Smooth muscle cell of the brain vasculature (primary cell): ENCODE measurements around the gene ASCL2.
"Not testable (repeated sequence)": the region's sequence is repeated elsewhere in the genome, so short reads cannot be mapped to it uniquely, and the experiment has no call there.

Source experiments
- DNase-seq: peaks from one replicate; pipeline ENCODE4 v3.0.0-alpha.2; 2012; ENCODE audit warnings: low read depth, low spot score

ASCL2 gene

GRCh38 chr11:2298131-2298794, 27.9 kb upstream of the ASCL2 start:
- DNase-seq, result no peak

DNA sequence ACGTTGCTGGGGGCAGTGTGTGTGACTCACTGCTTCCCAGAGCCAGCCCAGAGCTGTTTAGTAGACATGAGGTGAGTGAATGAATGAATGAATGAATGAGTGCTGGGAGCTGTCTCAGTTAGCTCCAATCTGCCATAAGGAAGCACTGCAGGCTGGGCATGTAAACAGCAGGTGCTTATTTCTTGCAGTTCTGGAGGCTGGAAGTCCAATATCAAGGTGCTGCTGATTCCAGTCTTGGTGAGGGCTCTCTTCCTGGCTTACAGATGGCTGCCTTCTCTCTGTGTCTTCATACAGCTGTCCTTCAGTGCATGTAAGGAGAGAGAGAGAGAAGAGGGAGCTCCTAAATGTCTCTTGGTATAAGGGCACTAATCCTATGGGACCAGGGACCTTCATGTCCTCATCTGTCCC, 27.2 kb upstream of the ASCL2 start:
- DNase-seq, result no peak

DNA sequence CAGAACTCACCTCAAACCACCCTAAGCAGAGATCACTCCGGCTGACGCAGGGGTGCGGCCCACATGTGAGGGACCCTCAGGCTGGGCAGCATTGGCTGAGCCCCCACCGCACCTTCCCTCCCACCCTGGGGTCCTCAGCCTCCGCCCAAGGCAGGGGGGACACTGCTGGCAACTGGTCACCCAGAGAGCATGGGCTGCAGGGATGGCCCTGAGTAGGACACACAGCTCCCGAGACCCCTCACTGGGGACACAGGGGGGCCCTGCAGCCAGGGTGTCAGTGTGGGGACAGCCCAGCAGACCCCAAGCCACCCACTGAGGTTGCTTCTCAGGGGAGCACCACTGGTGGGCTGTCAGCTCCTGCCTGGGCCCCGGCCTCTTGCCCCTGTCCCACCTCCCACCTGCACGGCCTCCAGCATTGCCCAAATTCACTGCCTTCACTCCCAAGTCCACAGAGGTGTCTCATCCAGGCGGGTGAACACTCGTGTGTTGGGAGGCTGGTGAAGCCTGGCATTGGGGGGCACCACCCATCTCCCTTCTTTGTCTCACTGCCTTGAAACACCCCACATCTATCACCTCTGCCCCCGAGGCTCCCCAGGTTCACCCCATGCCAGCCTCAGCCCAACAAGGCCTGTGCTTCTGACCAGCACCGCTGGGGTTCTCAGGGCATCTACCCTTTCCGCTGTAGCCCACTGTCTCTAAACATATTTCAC, 26.7 kb upstream of the ASCL2 start:
- no peak for DNase-seq

DNA sequence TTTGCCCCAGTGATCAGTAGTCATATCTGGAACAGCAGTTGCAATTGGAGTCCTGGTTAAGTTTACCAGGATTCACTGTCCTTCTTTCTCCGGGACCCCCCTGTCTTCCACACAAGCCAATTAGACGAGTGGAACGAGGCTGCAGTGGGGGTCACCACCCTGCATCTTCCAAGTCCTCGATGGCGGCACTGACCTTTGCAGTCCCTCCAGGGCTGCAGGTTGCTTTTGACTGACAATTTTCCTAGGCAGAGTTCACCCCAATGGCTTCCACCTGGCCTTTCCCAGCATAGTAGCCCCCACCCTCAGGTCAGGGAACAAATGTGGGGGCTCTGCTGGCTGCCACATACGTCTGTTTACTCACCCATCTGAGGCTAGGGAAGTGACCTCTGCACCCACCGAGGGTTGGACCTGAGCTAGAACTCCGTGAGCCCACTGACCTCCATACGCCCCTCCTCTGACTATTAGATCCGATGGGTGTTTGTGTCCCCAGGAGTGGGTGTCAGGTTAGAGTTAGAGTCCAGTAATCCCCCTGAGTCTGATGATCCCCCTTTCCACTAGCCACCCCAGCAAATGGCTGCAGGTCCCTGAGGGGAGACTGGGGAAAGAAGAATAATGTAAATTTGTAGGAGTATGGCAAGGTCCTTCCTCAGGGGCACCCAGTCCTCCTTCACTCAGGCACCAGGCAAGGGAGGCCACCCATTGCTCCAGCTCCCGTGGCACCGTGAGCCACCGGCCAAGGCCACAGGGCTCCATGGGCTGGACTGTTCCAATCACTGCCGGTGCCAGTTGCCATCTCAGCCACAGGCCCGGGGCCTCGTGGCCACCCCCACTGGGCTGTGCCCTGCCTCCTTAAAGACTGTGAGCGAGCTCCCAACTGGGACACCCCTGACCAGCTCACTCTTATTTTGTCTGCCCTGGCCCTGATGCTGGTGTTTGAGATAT, 25.9 kb upstream of the ASCL2 start:
- no peak for DNase-seq

GRCh38 chr11:2294926-2295290, 24.5 kb upstream of the ASCL2 start:
- DNase-seq, result no peak

DNA sequence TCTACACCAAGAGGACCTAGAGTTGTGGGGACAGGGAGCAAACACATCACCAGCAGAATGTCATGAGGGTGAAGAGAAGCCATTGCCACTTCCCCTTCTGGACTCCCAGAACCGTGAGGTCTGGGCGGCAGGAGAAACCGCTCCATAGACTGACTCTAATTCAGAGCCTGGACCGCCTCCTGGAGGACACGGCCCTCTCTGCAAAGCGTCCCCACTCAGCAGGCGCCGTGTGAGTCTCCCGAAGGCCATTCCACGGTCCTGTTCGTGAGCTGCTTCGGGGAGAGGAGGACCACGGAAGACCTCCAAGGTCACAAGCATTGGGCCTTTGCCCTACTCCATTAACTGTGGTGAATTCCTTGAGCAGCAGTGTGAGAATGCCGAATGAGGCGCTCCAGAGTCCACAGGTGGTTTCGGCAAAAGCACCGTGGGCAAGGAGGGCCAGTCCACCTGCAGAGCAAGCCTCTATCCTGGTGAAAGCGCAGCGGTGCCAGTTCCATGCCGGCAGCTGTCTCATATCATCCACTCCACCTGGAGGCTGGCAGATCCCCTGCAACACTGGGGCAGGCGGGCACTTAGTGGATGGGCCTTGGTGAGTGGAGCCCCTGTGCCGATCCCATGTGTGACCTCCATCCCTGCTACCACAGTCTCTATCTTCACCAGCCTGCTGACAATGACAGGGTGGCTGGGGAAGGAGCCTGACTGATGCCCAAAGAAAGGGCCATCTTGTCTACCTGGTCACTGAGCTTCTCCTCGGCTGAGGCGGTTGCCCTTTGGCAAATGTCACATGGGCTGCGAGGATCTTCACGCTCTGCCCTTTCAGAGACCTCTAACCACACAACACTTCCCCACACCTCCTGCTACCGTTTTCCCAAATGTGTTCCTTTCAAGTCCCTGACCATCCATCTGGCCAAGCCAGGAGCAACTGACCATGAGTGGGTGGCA, 23.9 kb upstream of the ASCL2 start:
- DNase-seq, result no peak

DNA sequence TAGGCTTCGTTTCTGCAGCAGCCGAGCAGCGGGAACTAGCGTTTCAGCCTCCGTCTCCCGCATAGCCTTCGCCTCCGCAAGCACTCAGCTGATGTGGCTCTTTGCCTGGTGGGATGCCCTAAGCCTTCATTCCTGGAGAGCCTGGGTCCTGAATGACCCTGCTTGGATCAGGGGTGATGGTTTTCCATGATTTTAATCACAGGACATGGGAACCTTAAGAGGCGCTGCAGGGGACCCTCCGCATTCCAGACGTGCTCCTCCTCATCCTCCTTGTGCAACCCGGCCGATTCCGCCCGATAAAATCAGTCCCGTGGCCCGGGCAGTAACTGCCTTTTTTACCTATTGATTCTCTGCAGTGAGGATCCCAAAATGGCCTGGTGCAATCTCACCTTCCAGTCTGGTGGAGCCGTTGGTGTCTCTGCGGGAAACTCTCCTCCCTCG, 23.2 kb upstream of the ASCL2 start:
- no peak for DNase-seq

- DNase-seq, result no peak
Observed at GRCh38 chr11:2290351-2290841, 20.0 kb upstream of the ASCL2 start.

DNA sequence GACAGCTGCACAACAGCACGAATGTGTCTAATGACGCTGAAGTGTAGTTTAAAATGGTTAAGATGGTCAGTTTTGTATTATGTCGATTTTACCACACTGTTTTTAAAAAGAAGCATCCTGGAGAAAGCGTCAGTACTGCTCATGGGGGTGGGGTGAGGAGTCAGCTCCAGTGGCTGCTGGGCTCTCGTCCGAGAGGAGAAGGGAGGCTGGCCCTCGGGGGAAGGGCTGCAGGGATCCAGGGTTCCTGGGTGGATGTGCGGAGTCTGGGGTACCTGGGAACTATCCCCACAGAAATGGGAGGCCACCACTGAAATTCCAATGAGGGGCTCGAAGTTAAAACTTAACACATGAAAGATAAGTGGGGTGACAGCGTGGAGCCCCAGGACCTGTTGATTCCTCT, 19.5 kb upstream of the ASCL2 start:
- DNase-seq, result no peak

DNA sequence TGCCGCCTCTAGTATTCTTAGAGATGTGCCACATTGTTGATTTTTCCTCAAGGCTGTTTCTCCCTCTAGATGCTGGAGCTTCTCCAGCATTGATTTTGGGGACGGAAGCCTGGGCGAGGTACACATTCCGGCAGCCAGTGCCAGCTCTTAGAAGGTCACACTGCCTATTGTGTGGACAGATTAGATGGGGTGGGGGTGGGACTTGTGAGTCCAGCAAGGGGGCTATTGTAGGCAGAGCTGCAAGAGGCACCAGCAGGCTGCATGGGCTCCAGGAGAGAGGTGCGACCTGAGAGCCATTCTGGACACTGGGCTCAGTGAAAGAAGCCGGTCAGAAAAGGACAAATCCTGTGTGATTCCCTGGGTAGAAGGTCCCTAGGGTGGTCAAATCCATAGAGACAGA, 19.0 kb upstream of the ASCL2 start:
- no peak for DNase-seq

GRCh38 chr11:2287091-2287490, 16.7 kb upstream of the ASCL2 start:
- no peak for DNase-seq

- DNase-seq, result not testable (repeated sequence)
Observed at GRCh38 chr11:2286350-2286749, 16.0 kb upstream of the ASCL2 start.

- DNase-seq, result no peak
Observed at GRCh38 chr11:2280208-2280607, 9.8 kb upstream of the ASCL2 start.

GRCh38 chr11:2277933-2278523, 7.6 kb upstream of the ASCL2 start:
- no peak for DNase-seq

GRCh38 chr11:2277008-2277346, 6.6 kb upstream of the ASCL2 start:
- DNase-seq, result no peak

GRCh38 chr11:2276280-2277007, 6.1 kb upstream of the ASCL2 start:
- no peak for DNase-seq

DNA sequence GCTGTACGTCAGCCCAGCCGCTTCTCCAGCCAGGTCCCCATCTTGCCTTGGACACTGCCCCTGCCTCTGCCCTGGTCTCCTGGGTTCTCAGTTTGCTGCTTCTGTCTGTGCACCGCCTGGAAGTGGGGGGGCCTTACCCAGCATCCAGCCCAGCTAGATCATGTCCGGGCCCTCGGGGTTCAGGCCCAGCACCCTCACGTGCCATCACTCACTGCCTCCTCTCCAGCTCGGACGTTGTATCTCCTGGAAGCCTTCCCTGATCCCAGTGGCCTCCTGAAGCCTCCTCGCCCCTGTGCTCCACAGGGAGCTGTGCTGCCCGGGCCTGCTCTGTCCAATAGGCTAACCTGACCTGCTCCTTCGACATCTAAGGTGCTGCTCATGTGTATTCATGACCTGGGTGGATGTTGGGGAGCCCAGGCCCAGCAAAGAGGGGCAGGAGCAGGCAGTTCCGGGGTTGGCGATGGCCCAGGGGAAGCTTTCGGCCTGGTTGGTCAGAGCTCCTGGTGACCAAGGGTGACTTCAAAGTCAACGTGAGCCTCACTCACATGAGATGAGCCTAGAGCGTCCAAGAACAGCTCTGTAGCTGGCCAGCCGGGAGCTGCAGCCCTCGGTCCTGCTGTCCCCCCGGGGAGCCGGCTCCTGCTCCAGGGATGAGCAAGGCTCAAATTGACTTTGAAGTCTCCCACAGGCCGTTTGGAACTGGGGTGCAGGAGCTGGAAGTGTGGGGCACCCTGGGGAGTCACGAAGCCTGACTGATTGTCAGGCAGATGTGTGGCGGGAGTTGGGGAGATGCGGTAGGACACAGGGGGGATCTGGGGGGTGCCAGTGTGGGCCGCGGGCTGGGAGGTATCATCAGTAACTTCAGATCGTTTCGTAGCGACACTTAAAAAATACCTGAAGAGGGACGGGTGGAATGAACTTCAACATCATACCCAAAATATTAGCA, 5.2 kb upstream of the ASCL2 start:
- no peak for DNase-seq

DNA sequence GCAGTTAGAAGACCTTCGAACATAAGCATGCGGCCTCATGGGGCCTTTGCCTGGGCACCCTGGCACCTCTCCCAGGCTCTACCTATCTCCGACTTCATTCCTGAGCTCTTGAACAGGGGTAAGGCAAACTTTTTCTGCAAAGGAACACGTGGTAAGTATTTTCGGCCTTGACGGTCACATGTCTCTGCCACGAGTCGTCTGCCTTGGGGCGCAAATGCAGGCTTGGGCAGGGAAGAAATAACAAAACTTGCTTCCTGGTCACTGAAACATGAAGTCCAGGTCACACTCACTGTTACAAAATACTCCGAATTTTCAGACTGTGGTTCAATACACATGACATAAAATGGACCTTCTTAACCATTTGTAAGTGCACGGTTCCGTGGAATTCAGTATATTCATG, 3.4 kb upstream of the ASCL2 start:
- no peak for DNase-seq

- no peak for DNase-seq
Observed at GRCh38 chr11:2273311-2273710, 2.9 kb upstream of the ASCL2 start.
